CD4-positive, alpha-beta T cell treated with Interleukin-1 beta for 1 hour (primary cell): ENCODE results near the gene IKZF5.

Experiments used
- DNase-seq, 2 donors: peaks; one replicate each; pipeline ENCODE4 v3.0.0-alpha.2; 2020 to 2022

Gene IKZF5

DNA sequence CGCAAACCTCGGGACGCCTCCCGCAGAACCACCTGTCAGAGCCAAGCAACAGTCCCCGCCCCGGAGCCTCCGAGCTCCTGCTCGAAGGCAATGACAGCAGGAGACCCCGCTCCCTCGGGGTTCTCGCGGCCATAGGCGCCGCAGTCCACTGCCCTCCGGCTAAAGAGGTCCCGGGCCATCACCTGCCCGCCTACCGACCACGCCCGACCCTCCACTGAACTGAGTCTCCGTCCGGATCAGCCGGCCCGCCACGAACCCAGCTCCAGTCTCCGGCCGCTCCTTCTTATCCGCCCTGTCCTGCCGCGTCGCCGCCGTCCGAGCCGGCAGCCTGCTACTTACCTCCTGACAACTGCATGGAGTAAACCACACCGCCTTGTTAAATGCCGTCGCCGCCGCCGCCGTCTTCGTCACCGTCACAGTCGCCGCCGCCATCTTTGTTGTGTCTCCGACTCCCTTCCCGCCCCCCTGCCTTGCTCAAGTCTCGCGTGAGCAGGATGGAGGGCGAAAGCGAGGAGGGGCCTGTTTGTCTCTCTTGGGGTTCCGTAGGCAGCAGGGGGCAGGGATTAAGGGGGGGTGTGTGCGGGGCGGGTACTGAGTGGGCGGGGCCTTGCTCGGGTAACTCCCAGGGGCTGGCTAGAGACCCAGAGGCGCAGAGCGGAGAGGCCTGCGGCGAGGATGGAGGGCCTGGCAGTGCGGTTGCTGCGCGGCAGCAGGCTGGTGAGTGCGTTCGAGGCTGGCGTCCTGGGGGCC is at the start of gene IKZF5, which contains the start of gene ACADSB:
Gene IKZF5 (minus strand): TSS at position 441 of the 750 bp plus-strand sequence. CDS start 10,170 bp downstream, outside the sequence.
Gene ACADSB (plus strand): TSS at position 652 of the 750 bp plus-strand sequence. CDS start 24 bp downstream, at position 676.
- DNase-seq = peak; percentile 97 to 98

DNA sequence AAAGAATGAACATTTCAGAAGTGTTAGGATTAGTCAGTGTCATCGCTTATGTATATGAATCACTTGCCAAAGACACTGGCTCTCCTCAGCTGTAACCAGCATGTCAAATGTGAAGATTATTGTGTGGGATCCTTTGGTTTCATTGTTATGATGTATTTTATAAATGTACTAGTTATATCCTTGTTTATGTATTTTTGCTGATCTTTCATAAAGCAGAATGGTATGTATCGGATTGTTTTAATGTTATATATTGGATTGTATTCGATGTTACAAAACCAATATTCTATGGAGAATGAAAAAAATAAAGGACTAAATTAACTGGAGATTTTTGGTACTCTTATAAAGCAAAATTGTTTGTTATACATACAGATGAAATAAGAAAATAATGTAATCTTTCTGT is 49.4 kb upstream of the IKZF5 start:
- no peak for DNase-seq

DNA sequence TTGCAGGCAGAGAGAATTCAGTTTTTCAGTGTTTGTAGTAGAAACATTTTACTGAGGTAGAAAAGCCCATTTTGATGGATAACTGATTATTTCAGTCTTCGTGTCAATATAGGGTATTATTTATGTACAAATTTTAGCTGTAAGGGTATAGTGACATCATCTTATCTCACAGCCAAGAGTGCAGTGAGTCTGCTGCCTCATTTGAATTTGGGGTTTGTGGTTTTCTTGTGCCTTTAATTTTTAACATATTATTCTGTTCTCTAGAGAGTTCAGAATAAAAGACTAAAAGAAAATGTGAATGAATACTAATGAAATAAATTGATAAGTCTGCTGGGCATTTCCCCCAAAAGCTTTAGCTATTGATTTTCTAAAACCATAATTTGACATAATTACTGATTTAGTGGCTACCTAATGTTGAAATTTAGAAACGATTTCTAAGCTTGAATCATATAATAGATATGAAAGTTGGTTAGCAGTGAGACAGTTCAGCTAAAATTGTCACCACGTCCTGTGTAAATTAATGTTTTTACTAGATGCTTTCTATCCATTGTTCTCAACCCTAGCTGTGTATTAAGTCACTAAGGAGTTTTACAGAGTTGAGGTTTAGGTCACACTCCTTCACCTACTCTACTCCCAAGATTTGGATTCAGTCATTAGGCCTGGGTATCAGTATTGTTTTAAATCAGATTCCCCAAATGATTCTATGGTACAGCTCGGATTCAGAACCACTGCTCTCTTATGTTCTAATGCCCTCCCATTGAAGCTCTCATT is 37.6 kb upstream of the IKZF5 start:
- DNase-seq = no peak

- no peak for DNase-seq
Observed at GRCh38 chr10:123044391-123044790, 35.8 kb upstream of the IKZF5 start.

DNA sequence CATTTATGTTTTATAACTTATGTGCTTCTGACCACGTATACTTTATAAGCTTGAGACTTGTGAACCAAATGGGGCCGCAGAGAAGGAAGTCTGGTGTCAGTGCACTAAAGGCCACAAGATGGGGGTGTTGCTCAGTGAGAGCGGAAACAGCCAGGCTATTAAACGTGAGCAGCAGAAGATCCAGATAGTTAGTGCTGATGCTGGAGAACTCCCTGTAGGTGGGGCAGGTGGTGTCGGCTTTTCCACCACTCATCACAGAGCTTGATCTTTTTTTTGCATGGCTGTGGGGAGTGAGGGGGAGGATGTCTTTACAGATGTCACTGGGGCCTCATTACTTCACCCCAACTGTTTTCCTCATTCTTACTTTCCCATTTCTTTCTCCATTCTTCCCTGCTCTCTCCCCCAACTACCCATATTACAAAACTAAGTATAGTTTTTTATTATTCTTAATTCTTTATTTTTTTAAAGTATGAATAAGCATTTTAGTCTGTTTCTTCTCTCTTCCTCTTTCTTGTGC is 34.9 kb upstream of the IKZF5 start:
- peak; percentile 26 to 42 for DNase-seq

DNA sequence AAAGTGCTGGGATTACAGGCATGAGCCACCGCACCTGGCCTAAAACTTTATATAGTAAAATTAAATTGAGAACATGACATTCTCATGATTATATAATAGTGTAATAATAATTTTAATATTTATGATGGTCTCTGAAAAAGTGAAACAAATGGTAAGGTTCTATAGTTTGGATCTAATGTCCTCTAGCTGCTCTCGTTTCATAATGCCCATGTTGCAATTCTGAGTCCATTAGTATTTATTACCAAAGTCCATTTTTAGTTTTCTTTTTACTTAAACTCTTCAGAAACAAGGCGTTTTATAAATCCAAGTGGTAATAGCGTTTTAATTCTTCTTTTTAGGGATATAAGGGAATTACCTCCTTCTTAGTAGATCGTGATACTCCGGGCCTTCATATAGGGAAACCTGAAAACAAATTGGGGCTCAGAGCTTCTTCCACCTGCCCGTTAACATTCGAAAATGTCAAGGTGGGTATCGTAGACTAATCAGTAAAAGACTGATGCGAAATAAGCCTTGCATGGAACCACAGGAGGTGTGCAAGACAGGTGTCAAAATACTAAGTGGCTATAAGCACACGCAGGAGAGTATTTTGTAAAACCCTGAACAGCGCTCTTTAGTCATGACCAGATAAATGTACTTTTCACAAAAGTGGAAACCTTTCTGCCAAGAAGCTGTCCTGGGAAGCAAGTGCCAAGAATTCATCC is 34.3 kb upstream of the IKZF5 start:
- no peak for DNase-seq

DNA sequence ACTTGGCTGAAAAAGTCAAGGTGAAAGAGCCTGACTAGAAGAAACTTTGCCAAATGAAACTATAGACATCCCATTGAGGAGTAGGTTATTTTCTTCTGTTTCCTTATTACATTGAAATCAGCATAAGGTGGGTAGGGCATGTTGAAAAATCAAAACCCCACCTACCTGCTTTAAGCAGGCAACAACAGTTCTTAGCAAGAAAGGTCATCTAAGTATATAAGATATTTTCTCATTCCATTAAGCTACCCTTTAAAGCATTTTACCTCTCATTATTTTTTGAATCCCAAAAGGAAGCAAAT is 31.0 kb upstream of the IKZF5 start:
- no peak for DNase-seq

GRCh38 chr10:123038782-123039631 is 30.4 kb upstream of the IKZF5 start:
- no peak for DNase-seq

DNA sequence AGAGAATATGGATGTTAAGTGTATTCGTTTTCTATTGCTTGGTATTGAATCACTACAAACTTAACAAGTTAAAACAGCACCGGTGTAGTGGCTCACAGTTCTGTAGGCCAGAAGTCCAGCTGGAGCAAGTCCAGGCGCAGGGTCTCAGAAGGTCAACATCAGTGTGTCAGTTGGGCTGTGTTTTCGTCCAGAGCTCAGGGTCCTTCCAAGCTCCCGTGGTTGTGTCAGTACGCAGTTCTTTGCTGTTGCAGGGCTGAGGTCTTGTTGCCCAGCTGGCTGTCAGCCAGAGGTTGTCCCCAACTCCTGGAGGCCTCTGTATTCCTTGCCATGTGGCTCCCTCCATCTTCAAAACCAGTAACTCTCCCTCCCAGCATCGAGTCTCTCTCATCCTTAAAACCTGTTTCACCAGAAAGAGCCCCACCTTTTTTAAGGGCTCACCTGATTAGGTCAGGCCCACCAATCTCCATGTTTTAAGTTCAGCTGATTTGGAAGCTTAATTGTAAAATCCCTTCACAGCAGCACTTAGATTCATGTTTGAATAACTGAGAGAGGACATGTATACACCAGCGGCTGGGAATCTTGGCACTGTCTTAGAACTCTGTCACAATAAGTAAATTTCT is 27.0 kb upstream of the IKZF5 start:
- no peak for DNase-seq

GRCh38 chr10:123034332-123034731 is 25.7 kb upstream of the IKZF5 start:
- DNase-seq = no peak

DNA sequence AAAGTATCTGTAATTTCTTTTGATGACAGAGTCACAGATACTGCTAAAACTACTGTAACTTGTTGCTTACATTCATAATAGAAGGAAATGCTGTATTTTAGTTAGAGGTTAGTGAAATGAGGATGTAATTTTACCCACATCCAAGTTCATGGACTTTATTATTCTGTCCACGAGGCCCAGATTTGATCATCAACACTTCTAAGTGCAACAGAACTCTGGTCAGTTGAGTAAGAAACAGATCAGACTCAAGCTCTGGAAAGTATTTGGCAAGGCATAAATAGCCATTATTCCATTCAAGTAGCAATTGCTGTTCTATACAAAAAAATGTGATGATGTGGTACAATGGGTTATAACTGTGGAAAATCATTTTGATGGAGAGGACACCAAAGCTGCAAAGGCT is 22.5 kb upstream of the IKZF5 start:
- DNase-seq = no peak

- no peak for DNase-seq
Observed at GRCh38 chr10:123027861-123028260, 19.3 kb upstream of the IKZF5 start.

DNA sequence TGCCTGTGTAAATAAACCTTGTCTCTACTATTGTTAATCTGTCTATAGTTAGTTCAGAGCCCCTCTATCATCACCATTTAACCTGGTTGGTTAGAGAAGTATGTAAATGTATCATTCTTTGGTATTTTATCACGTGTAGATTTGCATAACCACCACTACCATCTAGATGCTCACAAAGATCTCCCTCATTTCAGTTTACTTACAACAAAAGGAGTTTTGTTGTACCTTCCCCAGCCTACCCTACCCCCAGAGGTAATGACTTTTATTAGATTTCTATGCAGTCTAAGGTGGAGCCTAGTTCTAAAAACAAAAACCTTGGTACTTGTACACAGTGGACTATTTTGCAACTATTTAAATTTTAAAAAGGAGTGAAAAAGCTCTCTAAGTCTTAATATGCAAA is 17.7 kb upstream of the IKZF5 start:
- DNase-seq = no peak

GRCh38 chr10:123024540-123024939 is 15.9 kb upstream of the IKZF5 start:
- DNase-seq = no peak

- no peak for DNase-seq
Observed at GRCh38 chr10:123021517-123021916, 12.9 kb upstream of the IKZF5 start.

GRCh38 chr10:123019941-123020703 is 11.5 kb upstream of the IKZF5 start:
- no peak for DNase-seq

DNA sequence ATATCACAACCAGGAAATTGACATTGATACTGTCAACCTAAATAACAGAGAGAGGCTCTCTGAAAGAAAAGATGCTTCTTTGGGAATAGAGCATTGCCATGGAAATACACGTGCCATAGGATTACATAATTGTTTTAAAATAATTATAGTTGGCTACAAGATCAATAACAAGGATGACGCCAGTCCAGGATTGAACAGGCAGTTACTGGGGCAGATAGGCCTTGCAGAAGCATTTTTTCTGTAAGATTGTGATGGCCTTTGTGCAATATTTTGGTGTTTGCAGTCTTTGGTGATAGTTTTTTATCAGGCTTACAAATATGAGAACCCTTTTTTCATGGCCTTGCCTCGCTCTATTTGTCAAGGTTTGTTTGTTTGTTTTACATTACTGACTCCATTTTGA is 10.7 kb upstream of the IKZF5 start:
- DNase-seq = no peak

DNA sequence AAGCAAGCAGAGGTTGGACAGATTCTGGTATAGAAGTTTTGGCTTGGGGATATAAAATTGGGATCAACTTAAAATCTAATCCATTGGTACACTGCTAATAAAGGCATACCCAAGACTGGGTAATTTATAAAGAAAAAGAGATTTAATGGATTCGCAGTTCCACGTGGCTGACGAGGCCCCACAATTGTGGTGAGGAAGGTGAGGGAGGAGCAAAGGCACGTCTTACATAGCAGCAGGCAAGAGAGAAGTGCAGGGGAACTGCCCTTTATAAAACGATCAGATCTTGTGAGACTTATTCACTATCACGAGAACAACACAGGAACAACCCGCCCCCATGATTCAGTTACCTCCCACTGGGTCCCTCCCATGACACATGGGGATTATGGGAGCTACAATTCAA is 9.9 kb upstream of the IKZF5 start:
- DNase-seq = no peak

DNA sequence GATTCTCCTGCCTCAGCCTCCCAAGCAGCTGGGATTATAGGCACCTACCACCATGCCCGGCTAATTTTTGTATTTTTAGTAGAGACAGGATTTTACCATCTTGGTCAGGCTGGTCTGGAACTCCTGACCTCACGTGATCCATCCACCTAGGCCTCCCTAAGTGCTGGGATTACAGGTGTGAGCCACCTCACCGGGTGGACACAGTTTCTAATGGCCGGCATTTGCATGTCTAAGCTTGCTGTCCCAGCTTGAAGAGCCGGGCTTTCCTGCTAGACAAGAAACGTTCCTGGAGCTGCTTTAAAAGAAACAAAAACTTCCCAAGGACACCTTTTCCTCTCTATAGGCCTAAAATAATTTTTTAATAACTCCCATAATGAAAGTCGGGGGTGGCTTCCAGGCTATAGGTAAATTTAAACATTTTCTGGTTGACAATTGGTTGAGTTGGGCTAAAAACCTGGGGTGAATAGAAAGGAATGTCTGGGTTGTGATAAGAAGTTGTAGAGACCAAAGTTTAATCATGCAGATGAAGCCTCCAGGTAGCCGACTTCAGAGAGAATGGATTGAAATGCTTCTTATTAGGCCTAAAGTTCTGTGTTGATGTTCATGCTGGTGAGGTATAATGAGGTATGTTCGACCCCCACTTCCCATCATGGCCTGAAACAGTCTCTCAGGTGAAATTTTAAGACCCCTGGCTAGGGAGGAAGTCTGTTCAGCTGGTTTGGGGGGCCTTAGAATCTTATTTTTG is 9.0 kb upstream of the IKZF5 start:
- no peak for DNase-seq

DNA sequence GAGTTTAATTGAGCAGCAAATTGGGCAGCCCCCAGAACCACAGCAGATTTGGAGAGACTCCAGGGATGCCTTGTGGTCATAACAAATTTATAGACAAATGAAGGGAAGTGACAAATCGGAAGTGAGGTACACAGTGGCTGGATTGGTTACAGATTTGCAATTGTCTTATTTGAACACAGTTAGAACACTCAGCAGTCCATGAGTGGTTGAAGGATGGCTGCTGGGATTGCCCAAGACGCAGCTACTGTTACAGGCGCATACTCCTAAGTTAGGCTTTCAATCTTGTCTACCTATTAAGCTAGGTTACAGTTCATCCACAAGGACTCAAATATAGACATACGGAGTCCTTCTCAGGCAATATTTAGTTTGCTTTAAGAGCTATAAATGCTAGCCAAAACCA is 7.6 kb upstream of the IKZF5 start:
- no peak for DNase-seq

DNA sequence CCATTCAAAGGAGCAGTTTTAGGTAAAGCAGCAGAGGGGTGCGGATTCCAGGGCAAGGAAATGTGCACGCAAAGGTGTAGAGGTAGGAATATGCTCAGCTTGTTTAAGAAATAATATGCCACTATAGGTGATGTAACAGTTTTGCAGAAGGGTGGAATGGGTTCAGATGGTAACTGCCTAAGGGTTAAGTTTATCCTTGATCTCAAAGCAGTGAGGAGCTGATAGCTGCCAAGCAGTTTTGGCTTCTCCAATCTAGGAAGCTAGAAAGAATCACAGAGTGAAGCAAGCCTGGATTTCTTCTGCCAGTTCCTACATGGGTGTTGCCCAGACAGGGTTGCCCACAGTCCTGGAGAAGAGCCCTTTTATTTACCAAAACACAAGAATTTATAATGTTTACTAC is 6.2 kb upstream of the IKZF5 start:
- DNase-seq = no peak
